Brain microvascular endothelial cell (primary cell): ENCODE data around the gene GDF2.

Experiments used
- DNase-seq: peaks from one replicate; pipeline ENCODE4 v3.0.0-alpha.2; 2020
- H3K27ac ChIP-seq: fragments of 250-450 bp; sonication (Bioruptor Pico); 2 replicates; pipeline ENCODE4 v1.5.1; 2020; ENCODE audit warnings: mild to moderate bottlenecking, moderate library complexity
- H3K27me3 ChIP-seq: fragments of 250-450 bp; sonication (Bioruptor Pico); replicated peaks from 2 replicates; pipeline ENCODE4 v1.5.1; 2020; ENCODE audit warnings: mild to moderate bottlenecking
- H3K36me3 ChIP-seq: fragments of 250-450 bp; sonication (Bioruptor Pico); replicated peaks from 2 replicates; pipeline ENCODE4 v1.5.1; 2020; ENCODE audit warnings: mild to moderate bottlenecking
- H3K4me3 ChIP-seq: 2 replicates; pipeline ENCODE4 v1.5.1; 2011; ENCODE audit warnings: low read depth, mild to moderate bottlenecking, control low read depth, low read length, moderate library complexity
- CTCF ChIP-seq: IDR thresholded peaks from 2 replicates; pipeline ENCODE4 v1.5.1; 2011; ENCODE audit warnings: low read depth, mild to moderate bottlenecking, moderate library complexity, low read length, control low read depth, inconsistent platforms; ENCODE audit errors: missing control alignments
- in situ Hi-C: cut with HindIII; loops from 2 replicates; pipeline ENCODE4 v1.10.0; 2017; ENCODE audit warnings: low sequenced_read_pairs, low pct_ligation_motif_present

GDF2 gene

GRCh38 chr10:47349516-47349915, 27.3 kb downstream of the GDF2 start:
- Histone ChIP-seq H3K36me3 (no peaks in the 10 kb centered on the region), H3K4me3 (no peak overlapping the region), H3K27ac (no peak overlapping the region), H3K27me3 (no peaks in the 10 kb centered on the region)
- TF ChIP-seq CTCF: no peak
- DNase-seq: no peak
- in situ Hi-C loops: no loop called here

GRCh38 chr10:47349941-47350371, 27.7 kb downstream of the GDF2 start:
- in situ Hi-C loops: no loop called here
- Histone ChIP-seq H3K27me3 (no peaks in the 10 kb centered on the region), H3K4me3 (no peak overlapping the region), H3K27ac (no peak overlapping the region), H3K36me3 (no peaks in the 10 kb centered on the region)
- no peak for DNase-seq
- TF ChIP-seq CTCF: no peak

GRCh38 chr10:47350671-47351640, 28.7 kb downstream of the GDF2 start:
- Histone ChIP-seq H3K27ac (no peak overlapping the region), H3K27me3 (no peaks in the 10 kb centered on the region), H3K36me3 (no peaks in the 10 kb centered on the region), H3K4me3 (no peak overlapping the region)
- DNase-seq: no peak
- TF ChIP-seq CTCF: no peak
- in situ Hi-C loops: no loop called here

- no peak overlapping the region for H3K4me3 ChIP-seq
- in situ Hi-C loops: no loop called here
- H3K27ac ChIP-seq: no peak overlapping the region
- no peak for DNase-seq
- TF ChIP-seq CTCF: no peak
- H3K27me3 ChIP-seq: no peaks in the 10 kb centered on the region
- H3K36me3 ChIP-seq: no peaks in the 10 kb centered on the region
Measured at GRCh38 chr10:47351899-47352815, 29.9 kb downstream of the GDF2 start.

GRCh38 chr10:47353351-47353750, 31.1 kb downstream of the GDF2 start:
- no peaks in the 10 kb centered on the region for H3K27me3 ChIP-seq
- H3K4me3 ChIP-seq: no peak overlapping the region
- TF ChIP-seq CTCF: no peak
- in situ Hi-C loops: no loop called here
- no peak overlapping the region for H3K27ac ChIP-seq
- no peak for DNase-seq
- H3K36me3 ChIP-seq: no peaks in the 10 kb centered on the region
